Measurements from ENCODE around the gene KICS2. TPM values are rescaled to one million over a fixed set of nuclear protein-coding genes. Genes with fewer than 3 reads are reported as not detected.

Gene KICS2
- total and polyA plus RNA-seq, 2 of the 13 experiments (the other 11 are each of a cell fraction or from before 2014, with no cell fraction given): 3.5 to 6.6 TPM

GRCh38 chr12:64222009-64222765 lies at the start of gene KICS2 (continued):
- TF ChIP-seq ETS1 (CRISPR knock-in tag; IDR thresholded peaks at IDR 0.05): no peak
- TF ChIP-seq SMAD3 (CRISPR knock-in tag; IDR thresholded peaks at IDR 0.05): no peak
- peak; percentile 74; the same call in 1 of the 2 replicates for TF ChIP-seq POGK (CRISPR knock-in tag; conservative IDR thresholded peaks at IDR 0.05)
- TF ChIP-seq RFX1 (IDR thresholded peaks at IDR 0.05): no peak
- peak; percentile 98 for TF ChIP-seq HDAC1 (CRISPR knock-in tag; IDR thresholded peaks at IDR 0.05)
- TF ChIP-seq ZNF761 (CRISPR knock-in tag; conservative IDR thresholded peaks at IDR 0.05): no peak
- peak; percentile 88 to 91 for TF ChIP-seq POLR2A (IDR thresholded peaks at IDR 0.05; ENCODE audit: insufficient read depth in 1 of 2, low read depth in 2 of 2, low read length in 2 of 2)
- TF ChIP-seq PHF8 (CRISPR knock-in tag; IDR thresholded peaks at IDR 0.05): peak; percentile 99
- TF ChIP-seq SNAPC5 (CRISPR knock-in tag; IDR thresholded peaks at IDR 0.05; ENCODE audit: borderline replicate concordance): peak; percentile 85; the same call in 1 of the 2 replicates
- TF ChIP-seq HOXA9 (CRISPR knock-in tag; IDR thresholded peaks at IDR 0.05; ENCODE audit: borderline replicate concordance): no peak
- no peak for TF ChIP-seq ZNF296 (CRISPR knock-in tag; conservative IDR thresholded peaks at IDR 0.05)
- TF ChIP-seq JDP2 (CRISPR knock-in tag; IDR thresholded peaks at IDR 0.05; ENCODE audit: borderline replicate concordance): no peak
- peak; percentile 88; the same call in 1 of the 2 replicates for TF ChIP-seq SRY (CRISPR knock-in tag; IDR thresholded peaks at IDR 0.05)
- TF ChIP-seq CHD4 (IDR thresholded peaks at IDR 0.05; ENCODE audit: borderline replicate concordance, low read length): no peak
- no peak for TF ChIP-seq CERS6 (CRISPR knock-in tag; IDR thresholded peaks at IDR 0.05)
- peak; percentile 26; the same call in 1 of the 2 replicates for TF ChIP-seq RAD21 (CRISPR knock-in tag; IDR thresholded peaks at IDR 0.05)
- TF ChIP-seq ZNF687 (CRISPR knock-in tag; IDR thresholded peaks at IDR 0.05): peak; percentile 96
- TF ChIP-seq ZFP1 (CRISPR knock-in tag; IDR thresholded peaks at IDR 0.05): 0 out of 2 replicates have a peak, but pooled peaks have one; percentile 53
- TF ChIP-seq ZNF790 (CRISPR knock-in tag; IDR thresholded peaks at IDR 0.05; ENCODE audit: borderline replicate concordance): no peak; the same call in 1 of the 2 replicates
